C4-2B (cell line): ENCODE results near the gene TJP1.

ENCODE experiments used
- ZFX ChIP-seq: fragments of 450-650 bp; IDR thresholded peaks from 2 replicates; pipeline ENCODE4 v1.6.1; 2017
- TF ChIP-seq, protein P1 (sequence below): fragments of 450-650 bp; conservative IDR thresholded peaks from 2 replicates; pipeline ENCODE4 v1.5.1; 2017; ENCODE audit warnings: mild to moderate bottlenecking

DNA sequence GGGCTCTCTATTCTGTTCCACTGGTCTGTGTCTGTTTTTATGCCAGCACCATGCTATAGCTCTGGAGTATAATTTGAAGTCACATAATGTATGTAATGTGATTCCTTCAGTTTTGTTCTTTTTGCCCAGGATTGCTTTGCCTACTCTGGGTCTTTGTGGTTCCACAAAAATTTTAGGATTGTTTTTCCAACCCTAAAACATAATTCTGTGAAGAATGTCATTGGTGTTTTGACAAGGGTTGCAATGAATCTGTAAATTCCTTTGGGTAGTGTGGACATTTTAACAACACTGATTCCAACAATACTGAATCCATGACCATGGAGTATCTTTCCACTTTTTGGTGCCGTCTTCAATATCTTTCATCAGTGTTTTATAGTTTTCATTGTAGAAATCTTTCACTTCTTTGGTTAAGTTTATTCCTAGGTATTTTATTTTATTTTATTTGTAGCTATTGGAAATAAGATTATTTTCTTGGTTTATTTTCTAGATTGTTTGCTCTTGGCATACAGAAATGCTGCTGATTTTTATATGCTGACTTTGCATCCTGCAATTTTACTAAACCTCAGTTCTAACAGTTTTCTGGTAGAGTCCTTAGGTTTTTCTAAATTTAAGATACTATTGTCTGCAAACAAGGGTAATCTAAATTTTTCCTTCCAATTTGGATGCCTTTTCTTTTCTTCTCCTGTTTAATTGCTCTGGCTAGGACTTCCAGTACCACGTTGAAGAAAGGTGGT lies 29.7 kb downstream of the TJP1 start:
- TF ChIP-seq, protein P1, sequence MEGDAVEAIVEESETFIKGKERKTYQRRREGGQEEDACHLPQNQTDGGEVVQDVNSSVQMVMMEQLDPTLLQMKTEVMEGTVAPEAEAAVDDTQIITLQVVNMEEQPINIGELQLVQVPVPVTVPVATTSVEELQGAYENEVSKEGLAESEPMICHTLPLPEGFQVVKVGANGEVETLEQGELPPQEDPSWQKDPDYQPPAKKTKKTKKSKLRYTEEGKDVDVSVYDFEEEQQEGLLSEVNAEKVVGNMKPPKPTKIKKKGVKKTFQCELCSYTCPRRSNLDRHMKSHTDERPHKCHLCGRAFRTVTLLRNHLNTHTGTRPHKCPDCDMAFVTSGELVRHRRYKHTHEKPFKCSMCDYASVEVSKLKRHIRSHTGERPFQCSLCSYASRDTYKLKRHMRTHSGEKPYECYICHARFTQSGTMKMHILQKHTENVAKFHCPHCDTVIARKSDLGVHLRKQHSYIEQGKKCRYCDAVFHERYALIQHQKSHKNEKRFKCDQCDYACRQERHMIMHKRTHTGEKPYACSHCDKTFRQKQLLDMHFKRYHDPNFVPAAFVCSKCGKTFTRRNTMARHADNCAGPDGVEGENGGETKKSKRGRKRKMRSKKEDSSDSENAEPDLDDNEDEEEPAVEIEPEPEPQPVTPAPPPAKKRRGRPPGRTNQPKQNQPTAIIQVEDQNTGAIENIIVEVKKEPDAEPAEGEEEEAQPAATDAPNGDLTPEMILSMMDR: no peak
- TF ChIP-seq ZFX: no peak
